ENCODE data around the gene PINLYP. TPM values are rescaled to one million over a fixed set of nuclear protein-coding genes. Genes with fewer than 3 reads are reported as not detected.

The PINLYP gene
- total RNA-seq: 2.2 and 5.3 TPM in 2 replicates

DNA sequence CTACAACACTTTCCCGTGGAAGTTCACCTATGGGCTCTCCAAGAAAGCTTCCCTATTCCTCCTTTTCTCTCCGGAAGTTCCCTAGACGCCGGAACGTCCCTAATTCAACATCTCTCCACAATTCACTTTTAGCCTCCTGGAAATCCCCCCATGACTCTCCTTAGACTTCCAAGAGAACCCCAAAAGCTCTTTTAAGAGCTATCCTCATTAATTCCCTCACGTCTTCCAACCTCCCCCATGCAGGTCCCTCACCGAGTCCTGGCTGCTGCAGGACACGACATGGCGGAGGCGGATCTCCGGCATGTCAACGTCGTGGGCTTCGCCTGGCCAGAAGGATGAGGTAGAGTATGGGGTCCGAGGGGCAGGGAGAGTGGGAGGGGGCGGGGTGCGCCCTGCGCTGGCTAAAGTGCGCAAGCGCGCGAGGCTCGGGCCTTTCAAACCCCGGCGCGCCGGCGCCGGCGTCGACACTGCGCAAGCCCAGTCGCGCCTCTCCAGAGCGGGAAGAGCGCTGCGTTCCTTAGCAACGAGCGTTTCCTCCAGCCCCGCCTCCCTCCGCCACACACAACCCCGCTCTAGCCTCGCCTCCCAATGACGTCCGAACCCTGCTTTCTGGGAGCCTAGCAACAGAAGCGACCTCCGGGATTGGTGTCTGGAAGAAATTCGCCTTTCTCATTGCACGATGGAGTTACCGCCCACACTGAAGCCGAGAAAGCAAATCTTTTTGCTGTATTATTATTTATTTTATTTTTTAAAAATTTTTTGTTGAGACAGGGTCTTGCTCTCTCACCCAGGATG, at the start of gene PINLYP, which contains the start of gene XRCC1:
PINLYP (plus strand) TSS at position 646 of the 795 bp plus-strand sequence. CDS start 1,391 bp downstream, outside the sequence.
XRCC1 (minus strand) TSS at position 372 of the 795 bp plus-strand sequence; CDS start at position 303, 69 bp downstream.

DNA sequence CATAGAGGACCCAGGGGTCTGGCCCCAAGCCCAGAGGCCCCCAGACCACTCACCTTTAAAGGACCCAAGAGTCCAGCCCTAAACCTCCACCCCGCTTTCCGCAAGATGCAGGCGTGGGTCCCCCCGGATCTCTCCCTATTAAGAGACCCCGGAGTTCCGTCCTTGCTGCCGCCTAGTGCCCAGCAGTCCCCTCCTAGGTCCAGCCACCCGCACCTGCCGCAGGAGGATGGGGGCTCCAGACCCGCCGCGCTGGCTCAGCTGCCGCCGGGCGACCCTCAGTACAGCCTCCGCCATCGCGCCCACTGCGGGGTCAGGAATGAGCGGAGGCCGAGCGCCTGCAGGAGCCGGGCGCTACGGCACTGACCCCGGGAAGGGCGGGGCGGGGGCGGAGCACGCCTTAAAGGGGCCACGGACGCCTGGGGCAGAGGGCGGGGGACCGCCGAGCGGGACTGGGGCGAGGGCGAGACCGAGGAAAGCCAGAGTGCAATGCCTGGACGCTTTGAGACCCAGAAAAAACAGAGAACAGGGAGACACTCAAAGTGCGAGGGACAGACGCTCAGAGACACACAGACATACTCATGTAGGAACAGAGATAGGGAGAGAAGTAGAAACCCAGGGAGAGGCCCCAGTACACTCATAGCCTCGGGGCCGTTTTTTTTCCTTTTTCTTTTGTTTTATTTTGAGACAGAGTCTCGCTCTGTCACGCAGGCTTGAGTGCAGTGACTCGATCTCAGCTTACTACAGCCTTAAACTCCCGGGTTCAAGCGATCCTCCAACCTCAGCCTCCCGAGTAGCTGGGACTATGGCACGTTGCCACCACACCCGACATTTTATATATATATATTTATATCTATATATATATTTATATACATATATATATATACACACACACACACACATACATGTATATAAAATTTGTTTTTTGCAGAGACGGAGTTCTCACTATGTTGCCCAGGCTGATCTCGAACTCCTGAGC, 48.4 kb upstream of the PINLYP start, which contains the start of gene ETHE1:
ETHE1 (minus strand) TSS at position 318 of the 976 bp plus-strand sequence; CDS start at position 294, 24 bp downstream.

DNA sequence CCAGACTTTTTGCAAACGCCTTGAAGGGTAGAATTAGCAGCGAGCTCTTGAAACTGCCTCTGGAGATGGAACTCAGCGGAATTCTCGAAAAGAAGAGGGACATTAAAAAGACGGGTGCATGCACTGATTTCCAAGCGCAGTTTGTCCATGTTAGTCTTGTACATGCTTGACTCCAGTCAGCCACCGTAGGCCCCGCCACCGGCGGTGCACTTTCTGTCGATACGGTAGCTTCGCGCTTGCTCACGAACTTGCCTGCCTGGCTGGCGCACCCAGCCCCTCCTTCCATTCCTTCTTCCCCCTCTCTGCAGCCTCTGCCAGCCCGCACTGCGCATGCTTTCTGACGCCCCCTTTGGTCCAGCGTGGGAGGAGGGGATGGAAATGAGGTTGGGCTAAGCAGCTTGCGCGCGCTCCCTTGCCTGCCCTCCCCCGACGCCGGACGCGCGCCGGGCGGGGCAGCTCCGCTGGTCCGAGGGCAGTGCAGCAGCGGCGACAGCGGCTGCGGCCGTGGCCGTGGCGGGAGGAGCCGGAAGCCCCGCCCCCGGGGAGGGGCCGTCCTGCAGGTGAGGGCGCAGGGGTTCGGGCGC, 42.5 kb upstream of the PINLYP start, which contains the start of gene ZNF575:
ZNF575 (plus strand) TSS at position 227 of the 584 bp plus-strand sequence. CDS start 1,235 bp downstream, outside the sequence.

DNA sequence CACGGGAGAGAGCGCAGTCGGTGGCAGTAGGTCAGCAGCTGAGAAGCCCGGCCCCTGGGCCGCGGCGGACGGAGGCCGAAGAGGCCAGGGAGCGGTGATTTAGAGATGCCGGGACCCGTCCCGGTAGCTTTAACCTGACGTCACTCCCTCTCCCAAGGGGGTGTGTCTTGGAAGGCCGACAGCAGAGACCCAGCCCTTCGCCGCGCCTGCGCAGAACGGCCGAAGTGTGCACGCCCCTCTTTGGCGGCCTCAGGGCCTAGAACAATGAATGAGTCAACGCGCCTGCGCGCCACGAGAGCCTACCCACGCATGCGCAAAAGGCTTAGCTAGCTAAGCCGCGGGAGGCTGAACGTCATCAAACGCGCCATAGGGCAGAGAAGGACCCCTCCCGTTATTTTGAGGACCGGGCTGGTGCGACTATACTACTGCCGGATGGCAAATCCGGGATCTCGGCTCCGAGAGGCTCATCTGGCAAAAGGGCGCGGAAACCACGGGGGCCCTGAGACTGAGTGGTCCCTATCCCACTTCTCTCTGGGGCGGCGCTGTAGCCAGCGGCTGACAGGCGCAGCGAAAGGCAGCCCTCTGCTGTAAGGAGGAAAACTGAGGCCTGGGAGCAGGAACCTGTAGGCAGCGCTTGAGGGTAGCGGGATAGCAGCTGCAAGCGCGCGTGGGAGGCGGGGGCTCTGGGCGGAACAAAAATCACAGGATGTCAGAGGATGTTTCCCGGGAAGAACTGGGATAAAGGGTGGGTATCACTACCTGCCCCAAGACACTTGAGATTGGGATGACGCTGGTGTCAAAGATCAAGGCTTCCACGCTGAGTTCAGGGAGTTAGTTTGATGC, 20.6 kb downstream of the PINLYP start, which contains the start of the genes IRGQ and ZNF576:
IRGQ (minus strand) TSS at position 136 of the 843 bp plus-strand sequence. CDS start 796 bp downstream, outside the sequence.
ZNF576 (plus strand) TSS at position 597 of the 843 bp plus-strand sequence. CDS start 514 bp downstream, outside the sequence.

DNA sequence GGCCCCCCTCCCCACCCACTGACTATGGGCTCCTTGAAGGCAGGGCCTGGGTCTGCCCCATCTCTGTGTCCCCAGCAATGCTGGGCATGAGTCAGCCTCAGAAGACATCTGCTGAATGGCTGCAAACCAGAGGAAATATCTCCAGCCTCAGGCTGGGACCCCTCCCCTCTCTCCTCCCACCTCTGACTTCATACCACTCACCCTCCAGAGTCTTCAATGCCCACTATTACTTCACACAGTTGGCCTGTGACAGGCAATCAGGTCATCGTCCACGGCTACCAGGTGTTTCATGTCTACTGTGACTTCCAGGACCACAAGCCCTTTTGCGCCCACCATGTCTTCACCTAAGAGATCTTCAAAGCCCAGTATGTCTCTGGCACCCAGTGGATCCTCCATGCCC, 36.2 kb downstream of the PINLYP start, which contains the start of gene SRRM5:
SRRM5 (plus strand) TSS at position 301 of the 400 bp plus-strand sequence; CDS start at position 335, 34 bp downstream.

DNA sequence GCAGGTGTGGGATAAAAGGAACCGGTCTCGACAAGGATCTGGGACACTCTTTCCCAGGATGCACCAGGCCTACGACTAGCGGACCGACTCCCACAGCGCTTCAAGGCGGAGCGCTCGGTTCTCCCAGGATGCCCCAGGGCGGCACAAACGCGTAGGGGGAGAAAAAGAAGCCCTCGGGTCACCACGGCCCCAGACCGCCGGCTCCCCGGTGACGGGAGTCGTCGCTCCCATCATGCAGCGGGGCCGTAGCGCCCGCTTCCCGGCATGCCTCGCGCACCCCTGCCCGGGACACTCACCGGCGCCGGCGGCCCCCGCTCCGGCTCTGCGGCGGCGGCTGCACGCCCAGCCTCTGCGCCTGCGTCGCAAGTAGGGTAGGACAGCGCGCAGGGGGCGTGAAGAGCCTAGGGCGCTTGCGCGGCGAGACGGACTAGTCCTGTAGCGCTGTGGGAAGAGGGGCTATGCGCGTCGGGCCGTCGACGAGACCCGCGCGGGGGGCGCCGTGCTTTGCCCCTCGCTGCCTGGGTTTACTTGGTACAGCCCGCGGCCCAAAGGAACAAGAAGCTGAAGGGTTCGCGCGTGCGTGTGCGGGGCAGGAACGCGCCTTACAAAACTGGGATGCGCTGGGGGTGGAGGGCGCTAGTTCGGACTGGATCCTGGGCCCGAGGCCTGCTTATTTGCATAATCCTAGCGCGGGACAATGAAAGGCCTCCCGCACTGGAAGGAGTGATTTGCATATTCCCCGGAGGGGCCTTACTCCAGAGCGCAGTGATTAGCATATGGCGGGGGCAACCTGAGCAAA, 43.9 kb downstream of the PINLYP start, which contains the start of gene ZNF428:
ZNF428 (minus strand) TSS at position 368 of the 799 bp plus-strand sequence. CDS start 5,325 bp downstream, outside the sequence.

Other genes with a start within 250 kb of the PINLYP start
- not detected in 2 replicates for gene CD177, start 222.1 kb upstream of the PINLYP start, total RNA-seq
- not detected in 2 replicates for gene TEX101, start 160.9 kb upstream of the PINLYP start, total RNA-seq
- 0.13 TPM in 1 of 2 replicates, not detected in the other for gene LYPD3, start 110.2 kb upstream of the PINLYP start, total RNA-seq
- 9.0 and 13.4 TPM in 2 replicates for gene PHLDB3, start 71.1 kb upstream of the PINLYP start, total RNA-seq
- 95.8 and 104 TPM in 2 replicates for gene ETHE1, start 48.6 kb upstream of the PINLYP start, total RNA-seq
- 0.25 and 0.26 TPM in 2 replicates for gene ZNF575, start 42.6 kb upstream of the PINLYP start, total RNA-seq
- gene XRCC1, start 274 bp upstream of the PINLYP start, total RNA-seq: 14.1 and 14.7 TPM in 2 replicates
- gene IRGQ, start 20.3 kb downstream of the PINLYP start, total RNA-seq: 18.8 and 21.5 TPM in 2 replicates
- gene ZNF576, start 20.8 kb downstream of the PINLYP start, total RNA-seq: 8.3 and 9.1 TPM in 2 replicates
- gene SRRM5, start 36.3 kb downstream of the PINLYP start, total RNA-seq: 0.06 TPM in 1 of 2 replicates, not detected in the other
- gene ZNF428, start 43.8 kb downstream of the PINLYP start, total RNA-seq: 39.4 and 43.3 TPM in 2 replicates
- 0.68 and 1.1 TPM in 2 replicates for gene CADM4, start 64.0 kb downstream of the PINLYP start, total RNA-seq
- 73.4 and 124 TPM in 2 replicates for gene PLAUR, start 94.4 kb downstream of the PINLYP start, total RNA-seq
- gene IRGC, start 140.3 kb downstream of the PINLYP start, total RNA-seq: not detected in 2 replicates
- gene SMG9, start 179.2 kb downstream of the PINLYP start, total RNA-seq: 9.9 and 13.9 TPM in 2 replicates
- gene KCNN4, start 205.2 kb downstream of the PINLYP start, total RNA-seq: 10.4 and 12.2 TPM in 2 replicates
- gene LYPD5, start 226.6 kb downstream of the PINLYP start, total RNA-seq: 0.31 and 0.40 TPM in 2 replicates

Measured in aortic smooth muscle cell (primary cell).